GM19395 (cell line): Measurements from ENCODE around the gene MED7.

Experiments
- ATAC-seq: cut with Tn5 transposase; IDR thresholded peaks from one replicate; pipeline ENCODE4 v1.9.1; 2021; ENCODE audit warnings: mild to moderate bottlenecking, moderate library complexity; ENCODE audit not compliant: unreplicated experiment

MED7 gene

GRCh38 chr5:157107508-157107907 is 35.2 kb downstream of the MED7 start:
- no peak for ATAC-seq

- no peak for ATAC-seq
Measured at GRCh38 chr5:157106630-157107461, 35.8 kb downstream of the MED7 start.

- no peak for ATAC-seq
Measured at GRCh38 chr5:157100140-157100679, 42.5 kb downstream of the MED7 start.

- peak; percentile 81 for ATAC-seq
Measured at GRCh38 chr5:157088342-157088990, 54.2 kb downstream of the MED7 start.
